Measurements from ENCODE around the gene FZD8. TPM values are rescaled to one million over a fixed set of nuclear protein-coding genes. Genes with fewer than 3 reads are reported as not detected.

The FZD8 gene
- total RNA-seq, 1 experiment from 2014 or later = 2.2 TPM

DNA sequence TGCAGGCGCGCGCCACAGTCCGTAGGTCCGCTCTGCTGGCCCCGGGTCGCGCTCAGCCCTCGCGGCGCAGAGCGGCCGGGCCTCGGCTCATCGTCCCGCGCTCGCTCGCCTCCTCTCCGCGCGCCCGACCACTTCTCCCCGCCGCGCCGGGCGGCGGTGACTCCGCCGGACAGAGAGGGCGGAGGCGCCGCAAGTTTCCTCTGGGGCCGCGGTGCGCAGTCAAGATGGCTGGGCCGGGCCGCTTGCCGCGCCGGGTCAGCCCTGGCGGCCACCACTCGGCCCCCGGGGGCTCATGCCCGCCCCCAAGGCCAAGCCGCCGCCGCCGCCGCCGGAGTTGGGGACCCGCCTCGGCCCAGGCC, 441 bp downstream of the FZD8 start:
- DNase-seq (ENCODE audit: low read depth) = peak; percentile 58

DNA sequence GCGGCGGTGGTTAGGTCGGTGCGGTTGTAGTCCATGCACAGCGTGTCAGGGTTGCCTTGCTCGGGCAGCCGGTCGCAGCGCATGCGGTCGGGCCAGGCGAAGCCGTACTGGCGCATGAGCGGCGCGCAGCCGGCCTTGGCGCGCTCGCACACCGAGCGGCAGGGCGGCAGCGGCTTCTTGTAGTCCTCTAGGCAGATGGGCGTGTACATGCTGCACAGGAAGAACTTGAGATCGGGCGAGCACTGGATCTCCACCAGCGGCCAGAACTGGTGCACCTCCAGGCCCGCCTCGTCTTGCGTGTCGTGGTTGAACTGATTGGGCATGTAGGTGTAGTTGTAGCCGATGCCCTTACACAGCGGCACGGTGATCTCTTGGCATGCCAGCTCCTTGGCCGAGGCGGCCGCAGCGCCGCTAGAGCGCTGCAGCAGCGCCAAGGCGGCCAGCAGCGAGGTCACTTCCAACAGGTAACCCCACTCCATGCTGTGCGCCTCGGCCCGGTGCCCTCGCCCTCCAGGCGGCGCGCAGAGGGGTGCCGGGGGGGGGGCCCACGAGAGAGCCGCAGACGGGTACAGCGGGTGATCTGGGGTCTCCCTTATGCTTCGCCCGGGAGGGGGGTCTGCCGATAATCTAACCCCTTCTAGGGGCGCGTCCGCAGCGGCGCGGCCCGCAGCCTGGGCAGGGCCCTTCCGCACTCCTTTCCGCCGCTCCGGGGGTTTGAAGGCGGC, 983 bp downstream of the FZD8 start:
- peak; percentile 88 for DNase-seq (ENCODE audit: low read depth)

DNA sequence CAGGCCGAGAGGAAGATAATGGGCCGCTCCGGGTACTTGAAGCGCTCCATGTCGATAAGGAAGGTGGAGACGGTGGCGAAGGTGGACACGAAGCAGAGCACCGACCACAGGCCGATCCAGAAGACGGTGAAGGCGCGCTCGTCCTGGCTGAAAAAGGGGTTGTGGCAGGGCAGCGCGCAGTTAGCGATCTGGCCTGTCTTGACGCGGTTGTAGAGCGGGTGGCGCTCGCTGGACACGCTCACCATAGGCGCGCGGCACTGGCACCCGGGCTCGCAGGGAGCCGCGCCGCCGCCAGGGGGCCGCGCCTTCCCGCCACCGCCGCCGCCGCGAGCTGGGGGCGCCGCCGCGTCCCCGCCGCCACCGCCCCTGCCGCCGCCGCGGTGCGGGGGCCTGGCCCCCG, 1.6 kb downstream of the FZD8 start:
- peak; percentile 73 for DNase-seq (ENCODE audit: low read depth)

- DNase-seq (ENCODE audit: low read depth) = no peak
Measured at GRCh38 chr10:35639728-35640401, 2.2 kb downstream of the FZD8 start.

DNA sequence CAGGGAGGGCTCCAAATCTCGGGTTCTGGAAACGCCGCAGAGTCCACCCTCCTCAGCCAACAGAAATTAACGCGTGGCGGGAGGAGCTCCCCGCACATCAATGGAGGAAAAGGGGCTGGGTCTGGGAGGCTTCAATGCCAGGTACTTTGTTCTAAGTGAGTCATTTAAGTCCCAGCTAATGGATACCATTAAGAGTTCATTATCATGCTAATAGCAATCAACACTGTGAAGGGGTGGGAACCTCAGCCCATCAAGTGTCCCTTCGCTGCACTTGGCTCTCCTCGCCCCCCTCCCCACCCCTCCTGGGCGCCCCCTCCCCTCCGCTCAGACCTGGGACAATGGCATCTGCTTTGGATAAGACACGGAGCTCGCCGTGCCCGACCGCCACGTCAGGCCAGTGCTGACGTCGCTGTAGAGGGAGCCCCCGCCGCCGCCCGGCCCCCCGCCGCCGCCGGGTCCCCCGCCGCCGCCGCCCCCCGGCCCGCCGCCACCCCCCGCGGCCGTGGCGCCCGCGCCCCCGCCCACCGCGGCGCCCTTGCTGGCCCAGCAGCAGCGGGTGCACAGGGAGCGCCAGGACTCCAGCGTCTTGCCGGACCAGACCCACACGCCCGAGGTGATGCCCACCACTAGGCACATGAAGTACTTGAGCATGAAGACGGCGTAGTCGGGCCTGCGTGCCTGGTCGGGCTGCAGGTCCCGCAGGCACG, 2.9 kb downstream of the FZD8 start:
- no peak for DNase-seq (ENCODE audit: low read depth)

DNA sequence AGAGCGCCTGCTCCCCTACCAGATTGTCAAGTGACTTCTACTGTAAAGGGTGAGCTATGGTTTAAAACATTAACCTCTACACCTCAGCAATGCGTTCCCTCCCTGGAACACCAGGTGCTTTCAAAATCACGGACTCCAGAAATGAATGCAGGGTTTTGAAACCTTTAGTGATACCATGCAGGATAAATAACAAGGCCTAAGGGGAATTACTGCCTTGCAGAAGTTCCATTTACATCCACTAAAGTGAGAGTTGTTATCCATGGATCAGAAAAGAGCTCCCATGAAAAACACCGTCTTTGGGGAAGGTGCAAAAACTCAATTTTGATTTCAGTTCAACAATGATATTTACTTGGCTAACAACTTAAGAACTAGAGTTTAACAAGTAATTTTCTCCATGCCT, 4.0 kb downstream of the FZD8 start:
- DNase-seq (ENCODE audit: low read depth) = no peak

GRCh38 chr10:35637462-35637861, 4.6 kb downstream of the FZD8 start:
- no peak for DNase-seq (ENCODE audit: low read depth)

GRCh38 chr10:35636956-35637355, 5.1 kb downstream of the FZD8 start:
- DNase-seq (ENCODE audit: low read depth) = no peak

DNA sequence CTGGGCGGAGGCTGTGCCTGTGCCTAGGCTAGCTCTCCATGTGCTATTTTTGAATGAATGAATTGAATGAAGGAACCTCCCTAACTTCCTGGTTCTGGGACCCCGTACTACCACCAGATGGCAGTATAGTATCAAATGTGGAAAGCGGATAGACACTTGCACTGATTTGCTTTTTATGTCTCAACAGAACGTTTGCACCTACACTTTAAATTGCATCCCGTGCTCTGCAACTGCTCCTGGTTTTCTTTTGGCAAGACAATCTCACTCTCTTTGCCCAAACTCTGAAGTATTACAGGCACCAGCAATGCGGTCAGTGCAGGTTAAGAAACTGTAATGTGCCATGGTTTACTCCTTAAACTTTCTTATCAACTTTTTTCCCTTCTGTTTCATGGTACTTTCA, 6.5 kb downstream of the FZD8 start:
- DNase-seq (ENCODE audit: low read depth) = peak; percentile 69

GRCh38 chr10:35633006-35633980, 8.8 kb downstream of the FZD8 start:
- no peak for DNase-seq (ENCODE audit: low read depth)

DNA sequence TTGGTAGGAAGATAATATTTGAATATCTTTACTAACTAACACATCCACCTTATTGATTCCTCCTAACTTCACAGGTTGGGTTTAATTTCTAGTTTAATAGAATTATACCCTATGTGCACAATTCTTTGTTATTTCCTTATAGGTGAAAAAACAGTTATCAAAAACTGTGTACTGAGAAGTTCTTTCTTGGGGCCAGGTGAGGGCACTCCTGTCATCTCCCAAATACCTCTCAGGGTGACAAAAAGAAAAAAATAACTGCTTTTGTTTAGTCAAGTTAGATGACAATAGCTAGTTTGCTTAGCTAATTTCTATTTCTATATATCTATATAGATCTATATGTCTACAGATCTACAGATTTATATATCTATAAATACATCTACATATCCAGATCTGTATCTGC, 10.1 kb downstream of the FZD8 start:
- DNase-seq (ENCODE audit: low read depth) = no peak

GRCh38 chr10:35631404-35631803, 10.7 kb downstream of the FZD8 start:
- no peak for DNase-seq (ENCODE audit: low read depth)

DNA sequence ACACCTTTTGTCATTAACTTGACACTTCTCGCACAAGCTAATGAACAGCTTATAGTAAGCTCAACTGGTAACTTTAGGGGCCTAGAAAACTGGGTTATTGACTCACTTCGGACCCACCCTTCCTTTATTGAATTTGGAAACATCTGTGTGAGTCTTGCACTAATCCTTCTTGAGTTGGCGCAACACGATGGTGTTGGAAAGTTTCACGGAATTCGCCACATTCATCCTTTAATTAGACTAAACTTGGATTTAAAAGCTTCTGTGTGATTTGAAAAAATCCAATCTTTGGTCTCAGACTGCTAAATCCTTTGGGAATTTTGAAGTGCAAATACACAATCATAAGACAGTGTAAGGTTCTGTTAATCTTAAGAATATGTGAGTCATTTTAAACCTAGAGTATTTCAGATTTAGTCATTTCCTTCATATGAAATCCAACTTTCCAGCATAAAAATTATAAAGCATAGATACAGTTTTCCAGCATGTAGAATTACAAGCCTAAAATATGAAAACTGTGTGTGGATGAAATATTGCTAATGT, 15.1 kb downstream of the FZD8 start:
- DNase-seq (ENCODE audit: low read depth) = no peak

- no peak for DNase-seq (ENCODE audit: low read depth)
Measured at GRCh38 chr10:35614312-35614711, 27.8 kb downstream of the FZD8 start.

GRCh38 chr10:35613597-35614226, 28.4 kb downstream of the FZD8 start:
- DNase-seq (ENCODE audit: low read depth) = peak; percentile 41

DNA sequence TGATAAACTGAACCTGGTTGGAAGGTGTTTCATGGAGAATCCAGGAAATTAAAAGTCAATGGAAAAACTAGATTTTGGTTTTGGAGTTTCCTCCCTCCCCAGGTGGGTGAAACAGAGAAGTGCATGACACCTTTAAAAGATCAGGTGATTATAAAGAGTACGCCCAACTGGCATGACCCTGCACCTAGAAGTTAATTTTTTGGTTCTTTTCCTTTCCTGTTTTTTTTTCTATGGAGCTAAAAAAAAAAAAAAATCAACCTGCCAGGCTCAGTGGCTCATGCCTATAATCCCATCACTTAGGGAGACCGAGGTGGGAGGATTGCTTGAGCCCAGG, 29.0 kb downstream of the FZD8 start:
- DNase-seq (ENCODE audit: low read depth) = no peak

- no peak for DNase-seq (ENCODE audit: low read depth)
Measured at GRCh38 chr10:35612385-35613106, 29.6 kb downstream of the FZD8 start.

- DNase-seq (ENCODE audit: low read depth) = no peak
Measured at GRCh38 chr10:35611750-35612149, 30.3 kb downstream of the FZD8 start.

- no peak for DNase-seq (ENCODE audit: low read depth)
Measured at GRCh38 chr10:35608328-35608672, 33.8 kb downstream of the FZD8 start.

DNA sequence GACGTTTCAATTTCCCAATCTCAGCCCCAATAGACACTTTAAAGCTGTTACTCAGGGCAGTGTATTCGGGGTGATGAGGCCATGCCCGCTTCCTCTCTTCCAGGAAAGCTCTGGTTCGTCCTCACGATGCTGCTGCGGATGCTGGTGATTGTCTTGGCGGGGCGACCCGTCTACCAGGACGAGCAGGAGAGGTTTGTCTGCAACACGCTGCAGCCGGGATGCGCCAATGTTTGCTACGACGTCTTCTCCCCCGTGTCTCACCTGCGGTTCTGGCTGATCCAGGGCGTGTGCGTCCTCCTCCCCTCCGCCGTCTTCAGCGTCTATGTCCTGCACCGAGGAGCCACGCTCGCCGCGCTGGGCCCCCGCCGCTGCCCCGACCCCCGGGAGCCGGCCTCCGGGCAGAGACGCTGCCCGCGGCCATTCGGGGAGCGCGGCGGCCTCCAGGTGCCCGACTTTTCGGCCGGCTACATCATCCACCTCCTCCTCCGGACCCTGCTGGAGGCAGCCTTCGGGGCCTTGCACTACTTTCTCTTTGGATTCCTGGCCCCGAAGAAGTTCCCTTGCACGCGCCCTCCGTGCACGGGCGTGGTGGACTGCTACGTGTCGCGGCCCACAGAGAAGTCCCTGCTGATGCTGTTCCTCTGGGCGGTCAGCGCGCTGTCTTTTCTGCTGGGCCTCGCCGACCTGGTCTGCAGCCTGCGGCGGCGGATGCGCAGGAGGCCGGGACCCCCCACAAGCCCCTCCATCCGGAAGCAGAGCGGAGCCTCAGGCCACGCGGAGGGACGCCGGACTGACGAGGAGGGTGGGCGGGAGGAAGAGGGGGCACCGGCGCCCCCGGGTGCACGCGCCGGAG, 34.4 kb downstream of the FZD8 start:
- DNase-seq (ENCODE audit: low read depth) = no peak
